PC-9 (cell line): ENCODE data around the gene ASCL2.
"Not testable (repeated sequence)": the region's sequence is repeated elsewhere in the genome, so short reads cannot be mapped to it uniquely, and the experiment has no call there.

Experiments used
- EZH2 ChIP-seq: fragments of 200-600 bp; sonication (generic); IDR thresholded peaks from 2 replicates; pipeline ENCODE4 v1.8.0; 2017; ENCODE audit warnings: antibody characterized with exemption, low read depth
- TF ChIP-seq, protein P1 (sequence below): fragments of 200-600 bp; sonication (generic); conservative IDR thresholded peaks from 2 replicates; pipeline ENCODE4 v1.6.1; 2017; ENCODE audit warnings: mixed run types, antibody characterized with exemption, mild to moderate bottlenecking, moderate library complexity

DNA sequence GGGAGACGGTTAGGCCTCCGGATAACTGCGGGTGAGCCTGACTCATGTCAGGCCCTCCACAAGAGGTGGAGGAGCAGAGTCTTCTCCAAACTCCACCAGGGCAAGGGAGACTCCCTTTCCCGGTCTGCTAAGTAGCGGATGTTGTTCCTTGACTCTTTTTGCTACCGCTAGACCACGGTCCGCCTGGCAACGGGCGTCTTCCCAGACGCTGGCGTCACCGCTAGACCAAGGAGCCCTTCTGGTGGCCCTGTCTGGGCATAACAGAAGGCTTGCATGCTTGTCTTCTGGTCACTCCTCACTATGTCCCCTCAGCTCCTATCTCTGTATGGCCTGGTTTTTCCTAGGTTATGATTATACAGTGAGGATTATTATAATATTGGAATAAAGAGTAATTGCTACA is 16.0 kb upstream of the ASCL2 start:
- TF ChIP-seq, protein P1, sequence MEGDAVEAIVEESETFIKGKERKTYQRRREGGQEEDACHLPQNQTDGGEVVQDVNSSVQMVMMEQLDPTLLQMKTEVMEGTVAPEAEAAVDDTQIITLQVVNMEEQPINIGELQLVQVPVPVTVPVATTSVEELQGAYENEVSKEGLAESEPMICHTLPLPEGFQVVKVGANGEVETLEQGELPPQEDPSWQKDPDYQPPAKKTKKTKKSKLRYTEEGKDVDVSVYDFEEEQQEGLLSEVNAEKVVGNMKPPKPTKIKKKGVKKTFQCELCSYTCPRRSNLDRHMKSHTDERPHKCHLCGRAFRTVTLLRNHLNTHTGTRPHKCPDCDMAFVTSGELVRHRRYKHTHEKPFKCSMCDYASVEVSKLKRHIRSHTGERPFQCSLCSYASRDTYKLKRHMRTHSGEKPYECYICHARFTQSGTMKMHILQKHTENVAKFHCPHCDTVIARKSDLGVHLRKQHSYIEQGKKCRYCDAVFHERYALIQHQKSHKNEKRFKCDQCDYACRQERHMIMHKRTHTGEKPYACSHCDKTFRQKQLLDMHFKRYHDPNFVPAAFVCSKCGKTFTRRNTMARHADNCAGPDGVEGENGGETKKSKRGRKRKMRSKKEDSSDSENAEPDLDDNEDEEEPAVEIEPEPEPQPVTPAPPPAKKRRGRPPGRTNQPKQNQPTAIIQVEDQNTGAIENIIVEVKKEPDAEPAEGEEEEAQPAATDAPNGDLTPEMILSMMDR: not testable (repeated sequence)
- not testable (repeated sequence) for TF ChIP-seq EZH2
